K562 (cell line): ENCODE results near the gene ZKSCAN1. TPM values are rescaled to one million over a fixed set of nuclear protein-coding genes. Genes with fewer than 3 reads are reported as not detected.

Experiments
- BRD4 ChIP-seq: fragments of 200-600 bp; sonication (generic); IDR thresholded peaks from 2 replicates; pipeline ENCODE4 v1.6.1; 2017; ENCODE audit warnings: inconsistent platforms
- CBX3 ChIP-seq, 2 experiments: IDR thresholded peaks; 1 replicate in 1 of 2; 2 replicates in 1 of 2; pipeline ENCODE4 v1.6.1; 2012; ENCODE audit warnings: inconsistent platforms in 2 of 2, low read length in 2 of 2, borderline replicate concordance in 1 of 2, control low read depth in 1 of 2
- ESRRA ChIP-seq: fragments of 450-650 bp; IDR thresholded peaks from 2 replicates; pipeline ENCODE4 v1.6.1; 2014; ENCODE audit warnings: low read depth, mild to moderate bottlenecking, moderate library complexity, borderline replicate concordance
- ETV5 ChIP-seq: sonication (generic); formaldehyde crosslinking; IDR thresholded peaks from 2 replicates; pipeline ENCODE4 v1.4.0; 2020; ENCODE audit warnings: low read depth, mild to moderate bottlenecking, missing genetic modification reagents
- FIP1L1 ChIP-seq: fragments of 200-400 bp; formaldehyde crosslinking; IDR thresholded peaks from 2 replicates; pipeline ENCODE4 v1.6.1; 2018; ENCODE audit warnings: mild to moderate bottlenecking, low read depth, low read length; ENCODE audit not compliant: poor library complexity, severe bottlenecking
- HES1 ChIP-seq: fragments of 450-650 bp; IDR thresholded peaks from 2 replicates; pipeline ENCODE4 v1.6.1; 2016; ENCODE audit warnings: low read depth, mild to moderate bottlenecking, moderate library complexity
- KLF1 ChIP-seq: fragments of 450-650 bp; IDR thresholded peaks from 2 replicates; pipeline ENCODE4 v1.6.1; 2016; ENCODE audit warnings: missing genetic modification characterization, missing compliant biosample characterization
- NEUROD1 ChIP-seq: fragments of 150-350 bp; IDR thresholded peaks from 2 replicates; pipeline ENCODE4 v1.6.1; 2014; ENCODE audit warnings: borderline replicate concordance, low read length, low read depth; ENCODE audit not compliant: partially characterized antibody
- PCBP1 ChIP-seq: fragments of 200-400 bp; formaldehyde crosslinking; IDR thresholded peaks from 2 replicates; pipeline ENCODE4 v1.6.1; 2018; ENCODE audit warnings: mild to moderate bottlenecking, low read depth, low read length; ENCODE audit not compliant: poor library complexity, severe bottlenecking
- PML ChIP-seq: IDR thresholded peaks from 2 replicates; pipeline ENCODE4 v1.6.1; 2012; ENCODE audit warnings: low read length, inconsistent platforms
- RNF219 ChIP-seq: fragments of 250-450 bp; sonication (Bioruptor Pico); IDR thresholded peaks from 2 replicates; pipeline ENCODE4 v1.5.0; 2022; ENCODE audit warnings: mild to moderate bottlenecking
- SRF ChIP-seq, 2 experiments: fragments of 250-450, 450-650 bp in 1 of 2; sonication (Bioruptor Pico) in 1 of 2; sonication (generic) in 1 of 2; formaldehyde crosslinking; IDR thresholded peaks; 2 replicates each; pipeline versions ENCODE4 v1.5.0 to v1.5.1; 2020 to 2022; ENCODE audit warnings: mild to moderate bottlenecking in 1 of 2, missing genetic modification reagents in 1 of 2
- STAT6 ChIP-seq: sonication (generic); formaldehyde crosslinking; IDR thresholded peaks from 2 replicates; pipeline ENCODE4 v1.8.1; 2023; ENCODE audit warnings: mild to moderate bottlenecking, missing genetic modification reagents
- TAF9B ChIP-seq: fragments of 450-650 bp; IDR thresholded peaks from 2 replicates; pipeline ENCODE4 v1.6.1; 2018; ENCODE audit warnings: mild to moderate bottlenecking; ENCODE audit not compliant: partially characterized antibody
- TEAD4 ChIP-seq, 2 experiments: sonication (generic) in 1 of 2; formaldehyde crosslinking in 1 of 2; IDR thresholded peaks; 2 replicates each; pipeline versions ENCODE4 v1.6.1 to v1.8.0; 2012 to 2022; ENCODE audit warnings: borderline replicate concordance in 1 of 2, inconsistent platforms in 1 of 2, low read length in 1 of 2, mild to moderate bottlenecking in 1 of 2, missing genetic modification reagents in 1 of 2
- TSC22D4 ChIP-seq: fragments of 450-650 bp; IDR thresholded peaks from 2 replicates; pipeline ENCODE4 v1.6.1; 2016; ENCODE audit warnings: missing genetic modification characterization, missing biosample characterization, control low read depth
- ZNF280B ChIP-seq: fragments of 250-450 bp; sonication (Bioruptor Pico); IDR thresholded peaks from 2 replicates; pipeline ENCODE4 v1.5.1; 2021; ENCODE audit warnings: mild to moderate bottlenecking
- ZNF431 ChIP-seq: sonication (generic); formaldehyde crosslinking; IDR thresholded peaks from 2 replicates; pipeline ENCODE4 v1.8.0; 2022; ENCODE audit warnings: mild to moderate bottlenecking, missing genetic modification reagents
- ZNF695 ChIP-seq: fragments of 450-650 bp; formaldehyde crosslinking; IDR thresholded peaks from 2 replicates; pipeline ENCODE4 v1.4.0; 2020; ENCODE audit warnings: mild to moderate bottlenecking, moderate library complexity
- polyA plus RNA-seq, 8 experiments: library from polyadenylated mRNA; depleted of rRNA in 4 of 8; stranded (reverse) in 5 of 8; unstranded in 3 of 8; fragments of >200 nt; fragmentation: Nextera tagmentation in 2 of 8; fragmentation: Illumina TruSeq in 1 of 8; extraction: Ambion mirVana in 2 of 8; extraction: Trizol in 1 of 8; gene quantifications; 2 replicates each; pipeline versions ENCODE4 v1.2.1 to v1.2.3, GENCODE V29; 2011 to 2014; ENCODE audit warnings: inconsistent platforms in 1 of 8, missing spikeins in 1 of 8
- total RNA-seq, 7 experiments: library from RNA; depleted of rRNA in 6 of 7; stranded (reverse); fragments of >200 nt in 6 of 7; fragmentation: Illumina TruSeq in 2 of 7; extraction: Trizol in 2 of 7; gene quantifications; 2 replicates each; pipeline versions ENCODE4 v1.2.1 to v1.2.3, GENCODE V29; 2011 to 2021; ENCODE audit warnings: low replicate concordance in 1 of 7

Gene ZKSCAN1
- total and polyA plus RNA-seq, 9 of the 15 experiments (the other 6 are each of a cell fraction or from before 2014, with no cell fraction given): 5.3 to 43.0 (median 23.2) TPM

GRCh38 chr7:100088621-100089457 is 73.4 kb downstream of the ZKSCAN1 start, which contains the start of gene COPS6 (continued):
- peak; percentile 78 for TF ChIP-seq BRD4
- TF ChIP-seq STAT6 (CRISPR knock-in tag): peak; percentile 54; the same call in 1 of the 2 replicates
- no peak for TF ChIP-seq TSC22D4 (tag)
- TF ChIP-seq ETV5 (CRISPR knock-in tag): peak; percentile 56; the same call in 1 of the 2 replicates
- TF ChIP-seq HES1: no peak
- peak; percentile 53 for TF ChIP-seq TEAD4 (IDR thresholded peaks at IDR 0.05; ENCODE audit: low read length)
- TF ChIP-seq TEAD4 (CRISPR knock-in tag; IDR thresholded peaks at IDR 0.05; ENCODE audit: borderline replicate concordance): peak; percentile 98
- peak; percentile 76 for TF ChIP-seq PML
- TF ChIP-seq CBX3 (IDR thresholded peaks at IDR 0.05; ENCODE audit: borderline replicate concordance in 1 of 2, low read length in 2 of 2): peak in 1 of 2 experiments; percentile 56; a peak in 2 of 3 replicates
- peak in 1 of 2 experiments; percentile 68; a peak in 2 of 4 replicates for TF ChIP-seq SRF (CRISPR knock-in tag; IDR thresholded peaks at IDR 0.05)
- TF ChIP-seq ZNF431 (CRISPR knock-in tag): peak; percentile 96
- no peak for TF ChIP-seq ZNF280B (CRISPR knock-in tag)
- peak; percentile 75 for TF ChIP-seq FIP1L1
- peak; percentile 31; the same call in 1 of the 2 replicates for TF ChIP-seq KLF1 (tag)
- peak; percentile 96 for TF ChIP-seq TAF9B
- TF ChIP-seq NEUROD1: peak; percentile 73
- TF ChIP-seq ESRRA: peak; percentile 76
- no peak for TF ChIP-seq ZNF695
- TF ChIP-seq RNF219 (CRISPR knock-in tag): no peak
- TF ChIP-seq PCBP1: peak; percentile 82
